C4-2B (cell line): ENCODE data around the gene GAD2.

Experiments
- H3K27ac ChIP-seq: fragments of 450-650 bp; 2 replicates; pipeline ENCODE4 v1.5.1; 2017
- CTCF ChIP-seq: fragments of 450-650 bp; conservative IDR thresholded peaks from 2 replicates; pipeline ENCODE4 v1.5.1; 2017; ENCODE audit warnings: mild to moderate bottlenecking
- ZFX ChIP-seq: fragments of 450-650 bp; IDR thresholded peaks from 2 replicates; pipeline ENCODE4 v1.6.1; 2017

The GAD2 gene

GRCh38 chr10:26214551-26215395, 1.8 kb upstream of the GAD2 start:
- no peak for TF ChIP-seq CTCF
- no peak for TF ChIP-seq ZFX
- no peak overlapping the region for H3K27ac ChIP-seq

GRCh38 chr10:26215396-26215934, 1.1 kb upstream of the GAD2 start:
- H3K27ac ChIP-seq, result no peak overlapping the region
- TF ChIP-seq ZFX (no peak), CTCF (no peak)

GRCh38 chr10:26215935-26216584, 514 bp upstream of the GAD2 start:
- TF ChIP-seq ZFX (no peak), CTCF (no peak)
- no peak overlapping the region for H3K27ac ChIP-seq

GRCh38 chr10:26217396-26218086, 967 bp downstream of the GAD2 start:
- no peak overlapping the region for H3K27ac ChIP-seq
- TF ChIP-seq CTCF, result no peak
- no peak for TF ChIP-seq ZFX

- no peak overlapping the region for H3K27ac ChIP-seq
- no peak for TF ChIP-seq CTCF
- no peak for TF ChIP-seq ZFX
Observed at GRCh38 chr10:26219676-26220075, 3.1 kb downstream of the GAD2 start.

- H3K27ac ChIP-seq, result no peak overlapping the region
- no peak for TF ChIP-seq ZFX
- TF ChIP-seq CTCF, result no peak
Observed at GRCh38 chr10:26220901-26221300, 4.3 kb downstream of the GAD2 start.

- no peak for TF ChIP-seq CTCF
- H3K27ac ChIP-seq, result no peak overlapping the region
Observed at GRCh38 chr10:26221541-26221940, 5.0 kb downstream of the GAD2 start.
